Adrenal gland (tissue), 5 donors: ENCODE results near the gene REG4.

Source experiments
- POLR2A ChIP-seq, 2 donors: fragments of 450-650 bp; IDR thresholded peaks; one replicate each; pipeline ENCODE4 v1.6.1; 2017; ENCODE audit warnings: antibody characterized with exemption in 2 of 2, mild to moderate bottlenecking in 2 of 2, moderate library complexity in 1 of 2
- TF ChIP-seq, protein P1 (sequence below), 6 experiments: fragments of 450-650 bp in 4 of 6; fragments of 200-600 bp in 2 of 6; sonication (generic) in 1 of 6; IDR thresholded peaks; 1 replicate in 5 of 6; 2 replicates in 1 of 6; pipeline versions ENCODE4 v1.5.1 to v1.8.0; 2016 to 2021; ENCODE audit warnings: antibody characterized with exemption in 6 of 6, mild to moderate bottlenecking in 2 of 6, moderate library complexity in 1 of 6
- donor health status: DM: no; HTN: no; CAD: no.

DNA sequence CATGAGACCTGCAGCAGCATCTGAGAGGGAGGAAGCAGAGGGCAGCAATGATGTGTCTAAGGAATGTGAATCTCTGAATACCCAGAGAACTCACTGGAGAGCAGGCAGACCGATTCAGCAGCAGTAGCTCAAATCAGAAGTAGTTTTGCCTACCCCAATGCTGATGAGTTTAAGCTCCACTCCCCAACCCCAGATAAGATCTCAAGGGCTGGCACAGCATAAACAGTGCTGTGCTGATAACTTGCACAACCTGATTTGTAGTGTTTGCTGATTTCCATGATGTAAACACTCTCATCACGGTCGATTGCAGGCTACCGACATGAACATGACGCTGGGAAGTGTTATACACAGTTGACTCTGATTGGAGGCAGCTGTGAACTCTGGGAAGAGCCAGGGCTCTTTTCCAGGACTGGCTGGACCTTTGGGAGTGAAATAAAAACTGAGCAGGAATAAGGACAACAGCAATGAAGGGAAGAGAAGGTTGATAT, 31.3 kb downstream of the REG4 start:
- TF ChIP-seq, protein P1, sequence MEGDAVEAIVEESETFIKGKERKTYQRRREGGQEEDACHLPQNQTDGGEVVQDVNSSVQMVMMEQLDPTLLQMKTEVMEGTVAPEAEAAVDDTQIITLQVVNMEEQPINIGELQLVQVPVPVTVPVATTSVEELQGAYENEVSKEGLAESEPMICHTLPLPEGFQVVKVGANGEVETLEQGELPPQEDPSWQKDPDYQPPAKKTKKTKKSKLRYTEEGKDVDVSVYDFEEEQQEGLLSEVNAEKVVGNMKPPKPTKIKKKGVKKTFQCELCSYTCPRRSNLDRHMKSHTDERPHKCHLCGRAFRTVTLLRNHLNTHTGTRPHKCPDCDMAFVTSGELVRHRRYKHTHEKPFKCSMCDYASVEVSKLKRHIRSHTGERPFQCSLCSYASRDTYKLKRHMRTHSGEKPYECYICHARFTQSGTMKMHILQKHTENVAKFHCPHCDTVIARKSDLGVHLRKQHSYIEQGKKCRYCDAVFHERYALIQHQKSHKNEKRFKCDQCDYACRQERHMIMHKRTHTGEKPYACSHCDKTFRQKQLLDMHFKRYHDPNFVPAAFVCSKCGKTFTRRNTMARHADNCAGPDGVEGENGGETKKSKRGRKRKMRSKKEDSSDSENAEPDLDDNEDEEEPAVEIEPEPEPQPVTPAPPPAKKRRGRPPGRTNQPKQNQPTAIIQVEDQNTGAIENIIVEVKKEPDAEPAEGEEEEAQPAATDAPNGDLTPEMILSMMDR (IDR thresholded peaks at IDR 0.05), result no peak
- TF ChIP-seq POLR2A (IDR thresholded peaks at IDR 0.05), result no peak
